Hypothalamus (tissue), 51 donors: ENCODE measurements around the gene TLR1.
"Not testable (repeated sequence)": the region's sequence is repeated elsewhere in the genome, so short reads cannot be mapped to it uniquely, and the experiment has no call there.

Experiments
- DNase-seq, 51 donors: peaks; one replicate each; lab custom pipeline; 2025; lab: John Stamatoyannopoulos, UW

Gene TLR1

GRCh38 chr4:38804654-38805295 lies at the start of gene TLR1:
TSS of gene TLR1 (minus strand) at chr4:38804791. CDS start at chr4:38798831, 5,960 bp downstream.
- DNase-seq = peak in 1 of 51 donors; percentile 73

- DNase-seq = no peak
These were observed 41.4 kb upstream of the TLR1 start for GRCh38 chr4:38846015-38846414.

- DNase-seq = no peak
These were observed 38.4 kb upstream of the TLR1 start for GRCh38 chr4:38842994-38843393.

- DNase-seq = no peak
These were observed 33.3 kb upstream of the TLR1 start for GRCh38 chr4:38837849-38838248.

- DNase-seq = no peak
These were observed 32.7 kb upstream of the TLR1 start for GRCh38 chr4:38837334-38837733.

GRCh38 chr4:38834570-38834969 lies 30.0 kb upstream of the TLR1 start:
- no peak for DNase-seq

- no peak for DNase-seq
These were observed 28.3 kb upstream of the TLR1 start for GRCh38 chr4:38832624-38833528.

GRCh38 chr4:38832206-38832605 lies 27.6 kb upstream of the TLR1 start:
- DNase-seq = no peak

- DNase-seq = no peak
These were observed 27.1 kb upstream of the TLR1 start for GRCh38 chr4:38831653-38832052.

GRCh38 chr4:38829237-38829636 lies 24.6 kb upstream of the TLR1 start:
- no peak for DNase-seq

GRCh38 chr4:38823766-38824165 lies 19.2 kb upstream of the TLR1 start:
- no peak for DNase-seq

- DNase-seq = no peak
These were observed 18.2 kb upstream of the TLR1 start for GRCh38 chr4:38822748-38823303.

GRCh38 chr4:38821739-38822138 lies 17.1 kb upstream of the TLR1 start:
- DNase-seq = no peak

GRCh38 chr4:38820329-38821061 lies 15.9 kb upstream of the TLR1 start:
- DNase-seq = no peak

- no peak for DNase-seq
These were observed 15.0 kb upstream of the TLR1 start for GRCh38 chr4:38819569-38819968.

GRCh38 chr4:38818441-38818976 lies 13.9 kb upstream of the TLR1 start:
- no peak for DNase-seq

GRCh38 chr4:38815885-38816782 lies 11.5 kb upstream of the TLR1 start:
- DNase-seq = peak in 1 of 51 donors; percentile 32

- no peak for DNase-seq
These were observed 9.8 kb upstream of the TLR1 start for GRCh38 chr4:38814386-38814785.

- no peak for DNase-seq
These were observed 6.7 kb upstream of the TLR1 start for GRCh38 chr4:38811297-38811696.

GRCh38 chr4:38807462-38807861 lies 2.9 kb upstream of the TLR1 start:
- DNase-seq = not testable (repeated sequence)
